AG09319 (cell line): ENCODE measurements around the gene TMEM169.
"Not testable (repeated sequence)": the region's sequence is repeated elsewhere in the genome, so short reads cannot be mapped to it uniquely, and the experiment has no call there.

Experiments used
- DNase-seq: peaks from one replicate; pipeline ENCODE4 v3.0.0-alpha.2; 2010; ENCODE audit warnings: low read depth; ENCODE audit errors: extremely low read depth
- TF ChIP-seq, protein P1 (sequence below): IDR thresholded peaks from 2 replicates; pipeline ENCODE4 v1.5.1; 2011; ENCODE audit warnings: low read depth, mild to moderate bottlenecking, inconsistent platforms, low read length, moderate library complexity

TMEM169 gene

DNA sequence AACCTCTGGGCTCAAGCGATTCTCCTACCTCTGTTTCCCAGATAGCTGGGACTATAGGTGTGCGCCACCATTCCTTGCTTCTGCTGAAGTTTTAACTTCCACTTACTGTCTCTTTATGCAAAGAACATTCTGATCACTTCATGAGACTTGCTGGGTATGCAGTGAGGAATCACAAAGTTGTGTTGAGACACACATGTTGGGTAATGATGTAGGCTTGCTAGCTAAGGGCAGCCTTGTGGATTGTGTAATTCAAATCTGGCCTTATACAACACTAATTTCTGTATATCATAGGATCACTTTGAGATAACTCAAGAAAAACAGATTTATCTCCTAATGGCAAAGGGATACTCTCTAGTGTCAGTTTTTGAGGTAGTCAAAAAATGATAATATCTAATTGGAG lies 51.7 kb downstream of the TMEM169 start:
- TF ChIP-seq, protein P1, sequence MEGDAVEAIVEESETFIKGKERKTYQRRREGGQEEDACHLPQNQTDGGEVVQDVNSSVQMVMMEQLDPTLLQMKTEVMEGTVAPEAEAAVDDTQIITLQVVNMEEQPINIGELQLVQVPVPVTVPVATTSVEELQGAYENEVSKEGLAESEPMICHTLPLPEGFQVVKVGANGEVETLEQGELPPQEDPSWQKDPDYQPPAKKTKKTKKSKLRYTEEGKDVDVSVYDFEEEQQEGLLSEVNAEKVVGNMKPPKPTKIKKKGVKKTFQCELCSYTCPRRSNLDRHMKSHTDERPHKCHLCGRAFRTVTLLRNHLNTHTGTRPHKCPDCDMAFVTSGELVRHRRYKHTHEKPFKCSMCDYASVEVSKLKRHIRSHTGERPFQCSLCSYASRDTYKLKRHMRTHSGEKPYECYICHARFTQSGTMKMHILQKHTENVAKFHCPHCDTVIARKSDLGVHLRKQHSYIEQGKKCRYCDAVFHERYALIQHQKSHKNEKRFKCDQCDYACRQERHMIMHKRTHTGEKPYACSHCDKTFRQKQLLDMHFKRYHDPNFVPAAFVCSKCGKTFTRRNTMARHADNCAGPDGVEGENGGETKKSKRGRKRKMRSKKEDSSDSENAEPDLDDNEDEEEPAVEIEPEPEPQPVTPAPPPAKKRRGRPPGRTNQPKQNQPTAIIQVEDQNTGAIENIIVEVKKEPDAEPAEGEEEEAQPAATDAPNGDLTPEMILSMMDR = no peak
- no peak for DNase-seq

DNA sequence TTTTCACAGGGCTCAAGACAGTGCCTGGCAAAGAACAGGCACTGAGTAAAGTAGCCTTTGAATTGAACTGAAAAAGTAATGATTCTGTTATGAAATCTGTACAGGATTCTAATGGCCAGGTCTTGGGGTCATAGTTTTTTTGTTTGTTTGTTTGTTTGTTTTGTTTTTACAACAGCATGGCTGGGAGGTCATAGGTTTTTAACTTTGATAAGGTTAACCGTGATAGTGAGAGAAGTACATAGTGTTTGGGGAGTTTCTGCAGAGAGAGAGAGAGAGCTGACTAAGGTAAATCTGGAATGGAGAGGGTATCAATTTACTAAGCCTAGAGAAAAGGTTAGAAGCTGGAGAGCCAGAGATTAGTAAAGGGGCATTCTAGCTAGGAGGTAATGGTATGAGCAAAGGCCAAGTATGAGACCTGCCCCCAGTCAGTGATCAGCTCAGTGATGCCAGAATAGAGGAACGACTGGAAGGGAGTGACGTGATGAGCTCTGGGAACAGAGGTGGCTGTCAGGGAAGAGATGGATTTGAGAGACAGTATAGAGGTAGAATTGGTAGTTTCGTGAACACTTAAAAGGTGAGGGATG lies 53.3 kb downstream of the TMEM169 start:
- TF ChIP-seq, protein P1 = no peak
- DNase-seq = no peak

DNA sequence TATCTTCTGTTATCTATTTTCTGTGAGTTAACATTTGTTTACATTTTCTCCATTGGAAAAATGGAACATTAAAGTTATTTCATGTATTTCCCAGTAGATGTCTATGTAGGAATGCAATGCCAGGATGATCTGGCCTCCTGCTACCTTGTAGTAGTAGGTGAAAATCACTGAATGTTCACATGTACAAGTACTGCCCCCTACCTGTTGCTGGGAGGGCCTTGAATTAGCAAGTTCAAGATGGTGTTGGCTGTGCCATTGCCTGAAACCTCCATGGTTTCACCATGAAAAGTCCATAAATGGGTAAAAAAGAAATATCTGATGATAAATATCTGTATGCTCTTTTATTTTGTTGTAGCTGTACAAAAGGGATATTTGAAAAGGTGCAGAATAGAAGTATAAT lies 58.2 kb downstream of the TMEM169 start:
- no peak for DNase-seq
- TF ChIP-seq, protein P1 = peak; percentile 2

DNA sequence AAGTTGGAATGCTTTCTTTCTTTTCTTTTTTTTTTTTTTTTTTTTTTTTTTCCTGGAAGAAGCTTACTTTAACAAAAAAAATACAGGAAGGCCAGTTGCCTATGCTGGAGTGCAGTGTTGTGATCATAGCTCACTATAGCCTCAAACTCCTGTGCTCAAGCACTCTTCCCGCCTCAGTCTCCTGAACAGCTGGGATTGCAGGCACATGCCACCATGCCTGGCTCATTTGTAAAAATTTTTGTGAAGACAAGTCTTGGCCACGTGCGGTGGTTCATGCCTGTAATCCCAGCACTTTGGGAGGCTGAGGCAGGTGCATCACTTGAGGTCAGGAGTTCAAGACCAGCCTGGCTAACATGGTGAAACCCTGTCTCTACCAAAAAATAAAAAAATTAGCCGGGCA lies 59.8 kb downstream of the TMEM169 start:
- not testable (repeated sequence) for DNase-seq

DNA sequence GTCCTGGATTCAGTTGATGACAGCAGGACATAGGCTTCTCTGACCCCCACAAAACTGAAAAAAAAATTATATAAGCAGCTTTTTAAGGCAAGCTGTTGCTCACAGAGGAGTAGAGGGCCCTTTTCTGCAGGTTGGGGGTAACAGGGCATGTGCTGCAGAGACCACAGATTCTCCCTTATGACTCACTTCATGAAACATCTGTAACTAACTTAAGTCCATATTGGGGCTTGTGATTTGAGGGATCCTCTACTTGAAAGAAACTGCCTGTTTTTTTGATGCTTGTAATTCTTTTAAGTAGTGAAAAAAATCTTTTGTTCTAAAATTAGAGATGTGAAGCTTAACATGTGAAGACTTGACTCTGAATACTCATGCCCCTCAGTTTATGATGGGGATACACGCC lies 60.8 kb downstream of the TMEM169 start:
- DNase-seq = peak; percentile 24

DNA sequence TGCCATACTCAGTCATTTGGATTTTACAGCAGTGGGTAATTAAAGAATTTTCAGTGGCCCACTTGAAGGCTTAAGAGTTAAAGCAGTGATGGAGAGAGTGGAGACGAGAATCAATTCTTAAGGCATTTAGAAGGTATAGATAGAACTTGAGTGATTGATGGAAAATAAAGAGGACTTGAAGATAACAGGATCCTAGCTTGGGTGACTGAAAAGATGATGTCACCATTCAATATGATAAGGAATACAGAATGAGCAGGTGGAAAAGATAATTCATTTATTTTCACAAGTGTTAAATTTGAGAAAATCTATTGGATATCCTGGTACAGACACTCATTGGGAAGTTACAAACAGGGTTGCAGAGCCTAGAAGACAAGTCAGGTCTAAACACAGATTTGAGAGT lies 62.7 kb downstream of the TMEM169 start:
- TF ChIP-seq, protein P1 = no peak
- DNase-seq = no peak

More for the DNA sequence above, 60.8 kb downstream of the TMEM169 start:
- TF ChIP-seq, protein P1 = no peak

DNA sequence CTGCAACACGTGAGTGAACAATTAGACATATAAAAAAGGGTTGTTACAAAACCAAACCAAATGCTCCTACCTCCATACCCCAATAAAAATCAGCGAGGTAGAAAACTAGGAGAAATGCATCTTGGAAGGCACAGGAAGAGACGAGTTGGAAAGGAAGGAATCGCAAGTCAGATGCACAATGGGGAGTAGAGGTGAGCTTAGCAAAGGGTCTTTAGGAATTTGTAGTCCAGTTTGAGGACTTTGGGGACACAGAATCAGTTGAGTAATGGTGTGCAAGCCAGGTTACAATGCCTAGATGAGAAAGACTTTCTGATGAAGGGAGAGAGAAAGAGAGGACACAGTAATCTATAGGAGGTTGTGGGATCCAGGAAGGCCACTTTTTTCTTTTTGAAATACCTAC lies 63.1 kb downstream of the TMEM169 start:
- no peak for DNase-seq
- TF ChIP-seq, protein P1 = no peak

DNA sequence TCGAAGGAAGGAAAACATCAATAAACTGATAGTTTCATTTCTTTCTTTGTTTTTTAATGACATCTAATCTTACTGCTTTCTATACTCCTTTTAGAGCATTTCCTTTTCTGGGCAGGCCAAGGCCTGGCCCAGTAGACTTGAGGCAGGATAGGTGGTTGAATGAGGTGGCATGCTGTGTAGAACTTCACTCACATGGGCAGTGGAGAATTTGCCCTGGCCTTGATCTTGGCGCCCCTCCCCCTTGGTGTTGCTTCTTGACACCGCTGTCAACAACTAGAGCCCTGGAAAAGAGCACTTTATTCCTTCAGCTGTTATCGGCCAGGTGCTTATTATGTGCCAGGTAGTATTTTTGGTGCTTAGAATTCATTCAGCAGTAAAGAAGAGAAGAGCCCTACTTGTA lies 64.9 kb downstream of the TMEM169 start:
- TF ChIP-seq, protein P1 = no peak
- DNase-seq = no peak
